ENCODE results near the gene CDK14.

DNA sequence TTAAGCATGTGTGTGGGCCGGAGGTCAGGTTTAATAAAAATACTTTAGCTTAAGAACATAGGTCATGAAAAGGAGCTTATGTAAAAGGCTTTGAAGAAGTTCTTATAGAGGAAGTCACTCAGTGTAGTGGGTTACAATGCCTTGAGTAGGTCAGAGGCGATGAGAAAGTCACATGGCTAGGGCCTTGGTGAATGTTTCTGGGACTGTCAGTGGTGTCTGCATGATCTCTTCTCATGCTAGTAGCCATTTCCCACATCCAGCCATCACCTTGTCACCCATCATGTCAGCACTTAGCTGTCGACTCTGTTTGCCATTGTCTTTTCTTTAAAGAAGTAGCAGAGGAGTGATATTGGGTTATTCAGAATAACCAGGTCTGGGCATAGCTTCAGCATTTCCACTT is 236.6 kb downstream of the CDK14 start:
- TF ChIP-seq EZH2 (IDR thresholded peaks at IDR 0.05; ENCODE audit: borderline replicate concordance, low read depth, low read length, severe bottlenecking) = no peak
- TF ChIP-seq, protein P1, sequence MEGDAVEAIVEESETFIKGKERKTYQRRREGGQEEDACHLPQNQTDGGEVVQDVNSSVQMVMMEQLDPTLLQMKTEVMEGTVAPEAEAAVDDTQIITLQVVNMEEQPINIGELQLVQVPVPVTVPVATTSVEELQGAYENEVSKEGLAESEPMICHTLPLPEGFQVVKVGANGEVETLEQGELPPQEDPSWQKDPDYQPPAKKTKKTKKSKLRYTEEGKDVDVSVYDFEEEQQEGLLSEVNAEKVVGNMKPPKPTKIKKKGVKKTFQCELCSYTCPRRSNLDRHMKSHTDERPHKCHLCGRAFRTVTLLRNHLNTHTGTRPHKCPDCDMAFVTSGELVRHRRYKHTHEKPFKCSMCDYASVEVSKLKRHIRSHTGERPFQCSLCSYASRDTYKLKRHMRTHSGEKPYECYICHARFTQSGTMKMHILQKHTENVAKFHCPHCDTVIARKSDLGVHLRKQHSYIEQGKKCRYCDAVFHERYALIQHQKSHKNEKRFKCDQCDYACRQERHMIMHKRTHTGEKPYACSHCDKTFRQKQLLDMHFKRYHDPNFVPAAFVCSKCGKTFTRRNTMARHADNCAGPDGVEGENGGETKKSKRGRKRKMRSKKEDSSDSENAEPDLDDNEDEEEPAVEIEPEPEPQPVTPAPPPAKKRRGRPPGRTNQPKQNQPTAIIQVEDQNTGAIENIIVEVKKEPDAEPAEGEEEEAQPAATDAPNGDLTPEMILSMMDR (IDR thresholded peaks at IDR 0.05; ENCODE audit: borderline replicate concordance, extremely low read depth, low read length, poor library complexity, severe bottlenecking) = no peak

All from DND-41 (cell line).